Measurements from ENCODE around the gene SOX12. TPM values are rescaled to one million over a fixed set of nuclear protein-coding genes. Genes with fewer than 3 reads are reported as not detected.
"Not testable (repeated sequence)": the region's sequence is repeated elsewhere in the genome, so short reads cannot be mapped to it uniquely, and the experiment has no call there.

SOX12 gene
- total RNA-seq, 1 experiment from 2014 or later = 41.0 TPM

GRCh38 chr20:370977-371754, 45.8 kb downstream of the SOX12 start:
- Histone ChIP-seq H3K9me3 (ENCODE audit: low read depth, low read length, poor library complexity, severe bottlenecking) (no peaks in the 10 kb centered on the region), H3K27me3 (replicated peaks; ENCODE audit: insufficient read depth, low read depth, low read length, poor library complexity) (no peaks in the 10 kb centered on the region), H3K4me1 (ENCODE audit: insufficient read depth, low read length, poor library complexity, severe bottlenecking) (peaks cover 27% of the 10 kb centered on the region), H3K36me3 (ENCODE audit: insufficient read depth, low read length, poor library complexity, severe bottlenecking) (no peaks in the 10 kb centered on the region), H3K27ac (ENCODE audit: low read depth, low read length, poor library complexity, severe bottlenecking) (peak overlapping the region; percentile 86), H3K4me3 (ENCODE audit: low read depth, low read length, poor library complexity, severe bottlenecking) (no peak overlapping the region)
- ChIA-PET POLR2A (ENCODE audit: low non-redundant PET) (interaction anchor here (0.5 to 1.3 kb wide), 4 partner anchors 9 to 13 kb away, joined by 3 to 5 read pairs (median 4); no protein-coding TSS in a partner anchor), CTCF (no interaction called here)
- no peak for TF ChIP-seq EZH2 (IDR thresholded peaks at IDR 0.05; ENCODE audit: borderline replicate concordance, low read depth, low read length, poor library complexity, severe bottlenecking)
- no peak for TF ChIP-seq CTCF (conservative IDR thresholded peaks at IDR 0.05; ENCODE audit: low read depth, low read length)
- intact Hi-C loops (cut with micrococcal nuclease; ENCODE audit: unreplicated experiment) = no loop called here
- no peak for DNase-seq (ENCODE audit: low spot score)
- BruUV-seq (replicated peaks) = no TSS peak

GRCh38 chr20:371755-372542, 46.6 kb downstream of the SOX12 start:
- POLR2A ChIA-PET (ENCODE audit: low non-redundant PET) = interaction anchor here (0.5 to 1.3 kb wide), 5 partner anchors 8 to 13 kb away, joined by 3 to 5 read pairs (median 4); no protein-coding TSS in a partner anchor
- H3K27ac ChIP-seq (ENCODE audit: low read depth, low read length, poor library complexity, severe bottlenecking) = peak overlapping the region; percentile 86
- H3K4me1 ChIP-seq (ENCODE audit: insufficient read depth, low read length, poor library complexity, severe bottlenecking) = peaks cover 27% of the 10 kb centered on the region
- no peak overlapping the region for H3K4me3 ChIP-seq (ENCODE audit: low read depth, low read length, poor library complexity, severe bottlenecking)
- intact Hi-C loops (cut with micrococcal nuclease; ENCODE audit: unreplicated experiment) = no loop called here
- H3K9me3 ChIP-seq (ENCODE audit: low read depth, low read length, poor library complexity, severe bottlenecking) = no peaks in the 10 kb centered on the region
- BruUV-seq (replicated peaks) = no TSS peak
- H3K36me3 ChIP-seq (ENCODE audit: insufficient read depth, low read length, poor library complexity, severe bottlenecking) = no peaks in the 10 kb centered on the region
- TF ChIP-seq CTCF (conservative IDR thresholded peaks at IDR 0.05; ENCODE audit: low read depth, low read length) (no peak), EZH2 (IDR thresholded peaks at IDR 0.05; ENCODE audit: borderline replicate concordance, low read depth, low read length, poor library complexity, severe bottlenecking) (no peak)
- DNase-seq (ENCODE audit: low spot score) = peak; percentile 85
- H3K27me3 ChIP-seq (replicated peaks; ENCODE audit: insufficient read depth, low read depth, low read length, poor library complexity) = no peaks in the 10 kb centered on the region
- CTCF ChIA-PET = no interaction called here

GRCh38 chr20:372543-373082, 47.3 kb downstream of the SOX12 start:
- POLR2A ChIA-PET (ENCODE audit: low non-redundant PET) = interaction anchor here (0.7 to 1.3 kb wide), 3 partner anchors 10 to 12 kb away, joined by 3 to 5 read pairs (median 4); no protein-coding TSS in a partner anchor
- H3K27me3 ChIP-seq (replicated peaks; ENCODE audit: insufficient read depth, low read depth, low read length, poor library complexity); CTCF ChIA-PET; H3K4me3 ChIP-seq (ENCODE audit: low read depth, low read length, poor library complexity, severe bottlenecking); H3K9me3 ChIP-seq (ENCODE audit: low read depth, low read length, poor library complexity, severe bottlenecking); DNase-seq (ENCODE audit: low spot score); intact Hi-C loops (cut with micrococcal nuclease; ENCODE audit: unreplicated experiment); BruUV-seq (replicated peaks); H3K36me3 ChIP-seq (ENCODE audit: insufficient read depth, low read length, poor library complexity, severe bottlenecking): not testable (repeated sequence)
- Histone ChIP-seq H3K4me1 (ENCODE audit: insufficient read depth, low read length, poor library complexity, severe bottlenecking) (peaks cover 27% of the 10 kb centered on the region), H3K27ac (ENCODE audit: low read depth, low read length, poor library complexity, severe bottlenecking) (peak overlapping the region; percentile 86)

Data from A673 (cell line).